Measurements from ENCODE around the gene PAMR1.

The PAMR1 gene

GRCh38 chr11:35494957-35495490 lies 30.4 kb downstream of the PAMR1 start:
- DNase-seq (ENCODE audit: low spot score) = no peak

- no peak for DNase-seq (ENCODE audit: low spot score)
Measured at GRCh38 chr11:35491231-35491871, 34.1 kb downstream of the PAMR1 start.

- no peak for DNase-seq (ENCODE audit: low spot score)
Measured at GRCh38 chr11:35488117-35488516, 37.3 kb downstream of the PAMR1 start.

- DNase-seq (ENCODE audit: low spot score) = no peak
Measured at GRCh38 chr11:35487532-35488078, 37.8 kb downstream of the PAMR1 start.

GRCh38 chr11:35486934-35487333 lies 38.5 kb downstream of the PAMR1 start:
- DNase-seq (ENCODE audit: low spot score) = no peak

- no peak for DNase-seq (ENCODE audit: low spot score)
Measured at GRCh38 chr11:35486446-35486845, 39.0 kb downstream of the PAMR1 start.

- DNase-seq (ENCODE audit: low spot score) = peak; percentile 60
Measured at GRCh38 chr11:35485656-35486322, 39.6 kb downstream of the PAMR1 start.

- no peak for DNase-seq (ENCODE audit: low spot score)
Measured at GRCh38 chr11:35484435-35484834, 41.0 kb downstream of the PAMR1 start.

GRCh38 chr11:35483131-35483820 lies 42.1 kb downstream of the PAMR1 start:
- no peak for DNase-seq (ENCODE audit: low spot score)

- DNase-seq (ENCODE audit: low spot score) = no peak
Measured at GRCh38 chr11:35479731-35480130, 45.7 kb downstream of the PAMR1 start.

- DNase-seq (ENCODE audit: low spot score) = no peak
Measured at GRCh38 chr11:35478471-35479091, 46.8 kb downstream of the PAMR1 start.

GRCh38 chr11:35477901-35478300 lies 47.5 kb downstream of the PAMR1 start:
- no peak for DNase-seq (ENCODE audit: low spot score)

- no peak for DNase-seq (ENCODE audit: low spot score)
Measured at GRCh38 chr11:35474688-35475087, 50.7 kb downstream of the PAMR1 start.

- no peak for DNase-seq (ENCODE audit: low spot score)
Measured at GRCh38 chr11:35473795-35474374, 51.5 kb downstream of the PAMR1 start.

- DNase-seq (ENCODE audit: low spot score) = no peak
Measured at GRCh38 chr11:35470616-35471015, 54.8 kb downstream of the PAMR1 start.

GRCh38 chr11:35466058-35466457 lies 59.4 kb downstream of the PAMR1 start:
- DNase-seq (ENCODE audit: low spot score) = no peak

GRCh38 chr11:35464308-35464707 lies 61.1 kb downstream of the PAMR1 start:
- no peak for DNase-seq (ENCODE audit: low spot score)

- DNase-seq (ENCODE audit: low spot score) = no peak
Measured at GRCh38 chr11:35463331-35463751, 62.1 kb downstream of the PAMR1 start.

- DNase-seq (ENCODE audit: low spot score) = no peak
Measured at GRCh38 chr11:35461917-35462538, 63.4 kb downstream of the PAMR1 start.

GRCh38 chr11:35459489-35459888 lies 65.9 kb downstream of the PAMR1 start:
- DNase-seq (ENCODE audit: low spot score) = no peak

- DNase-seq (ENCODE audit: low spot score) = no peak
Measured at GRCh38 chr11:35458846-35459245, 66.6 kb downstream of the PAMR1 start.
